Activated naive CD8-positive, alpha-beta T cell treated with anti-CD3 and anti-CD28 coated beads for 36 hours (primary cell): ENCODE measurements around the gene RBMS1. TPM values are rescaled to one million over a fixed set of nuclear protein-coding genes. Genes with fewer than 3 reads are reported as not detected.

Source experiments
- DNase-seq: peaks from one replicate; pipeline ENCODE4 v3.0.0; 2021
- H3K27ac Mint-ChIP-seq: one replicate; pipeline ENCODE4 v1.8.0; 2022; ENCODE audit warnings: mild to moderate bottlenecking, moderate library complexity, mixed read lengths
- H3K27me3 Mint-ChIP-seq: one replicate; pipeline ENCODE4 v1.8.0; 2022; ENCODE audit warnings: mild to moderate bottlenecking, mixed read lengths
- H3K36me3 Mint-ChIP-seq: one replicate; pipeline ENCODE4 v1.8.0; 2021; ENCODE audit warnings: mild to moderate bottlenecking, mixed read lengths
- H3K4me1 Mint-ChIP-seq: one replicate; pipeline ENCODE4 v1.8.0; 2021; ENCODE audit warnings: mixed read lengths
- H3K4me3 Mint-ChIP-seq: one replicate; pipeline ENCODE4 v1.8.0; 2022; ENCODE audit warnings: mild to moderate bottlenecking, moderate library complexity, mixed read lengths
- H3K9me3 Mint-ChIP-seq: one replicate; pipeline ENCODE4 v1.8.0; 2022; ENCODE audit warnings: mixed read lengths
- total RNA-seq, 2 experiments: library from RNA; stranded (reverse); gene quantifications; one replicate each; pipeline ENCODE4 v1.2.3, GENCODE V29; 2021

Gene RBMS1
- total RNA-seq, 2 experiments from 2014 or later = 39.3 to 39.9 TPM

- no peak for DNase-seq
- Mint-ChIP-seq H3K36me3 (peaks cover 19% of the 10 kb centered on the region), H3K27ac (no peak overlapping the region), H3K27me3 (no peaks in the 10 kb centered on the region), H3K9me3 (no peaks in the 10 kb centered on the region), H3K4me1 (peaks cover 4% of the 10 kb centered on the region), H3K4me3 (no peak overlapping the region)
Observed at GRCh38 chr2:160309585-160309984, 184.0 kb downstream of the RBMS1 start.

- no peaks in the 10 kb centered on the region for H3K9me3 Mint-ChIP-seq
- peaks cover 4% of the 10 kb centered on the region for H3K4me1 Mint-ChIP-seq
- no peak for DNase-seq
- H3K27ac Mint-ChIP-seq = no peak overlapping the region
- no peak overlapping the region for H3K4me3 Mint-ChIP-seq
- H3K36me3 Mint-ChIP-seq = peaks cover 21% of the 10 kb centered on the region
- no peaks in the 10 kb centered on the region for H3K27me3 Mint-ChIP-seq
Observed at GRCh38 chr2:160308915-160309314, 184.7 kb downstream of the RBMS1 start.

- H3K4me1 Mint-ChIP-seq = peaks cover 5% of the 10 kb centered on the region
- H3K27me3 Mint-ChIP-seq = no peaks in the 10 kb centered on the region
- peaks cover 25% of the 10 kb centered on the region for H3K36me3 Mint-ChIP-seq
- no peak overlapping the region for H3K4me3 Mint-ChIP-seq
- DNase-seq = no peak
- no peak overlapping the region for H3K27ac Mint-ChIP-seq
- H3K9me3 Mint-ChIP-seq = no peaks in the 10 kb centered on the region
Observed at GRCh38 chr2:160308476-160308875, 185.1 kb downstream of the RBMS1 start.

GRCh38 chr2:160306985-160307384, 186.6 kb downstream of the RBMS1 start:
- Mint-ChIP-seq H3K4me1 (peaks cover 8% of the 10 kb centered on the region), H3K27ac (no peak overlapping the region), H3K9me3 (no peaks in the 10 kb centered on the region), H3K4me3 (no peak overlapping the region), H3K27me3 (no peaks in the 10 kb centered on the region), H3K36me3 (peaks cover 25% of the 10 kb centered on the region)
- no peak for DNase-seq

GRCh38 chr2:160305081-160305750, 188.4 kb downstream of the RBMS1 start:
- Mint-ChIP-seq H3K4me1 (peaks cover 16% of the 10 kb centered on the region), H3K9me3 (no peaks in the 10 kb centered on the region), H3K36me3 (peaks cover 21% of the 10 kb centered on the region), H3K4me3 (no peak overlapping the region), H3K27me3 (no peaks in the 10 kb centered on the region), H3K27ac (no peak overlapping the region)
- DNase-seq = no peak

GRCh38 chr2:160303527-160303926, 190.1 kb downstream of the RBMS1 start:
- no peak overlapping the region for H3K4me3 Mint-ChIP-seq
- H3K4me1 Mint-ChIP-seq = peaks cover 32% of the 10 kb centered on the region
- peaks cover 37% of the 10 kb centered on the region for H3K36me3 Mint-ChIP-seq
- no peak overlapping the region for H3K27ac Mint-ChIP-seq
- no peak for DNase-seq
- no peaks in the 10 kb centered on the region for H3K9me3 Mint-ChIP-seq
- H3K27me3 Mint-ChIP-seq = no peaks in the 10 kb centered on the region

GRCh38 chr2:160303076-160303475, 190.5 kb downstream of the RBMS1 start:
- peak overlapping the region; percentile 3 for H3K27ac Mint-ChIP-seq
- H3K4me3 Mint-ChIP-seq = no peak overlapping the region
- peaks cover 33% of the 10 kb centered on the region for H3K4me1 Mint-ChIP-seq
- peaks cover 42% of the 10 kb centered on the region for H3K36me3 Mint-ChIP-seq
- no peaks in the 10 kb centered on the region for H3K9me3 Mint-ChIP-seq
- H3K27me3 Mint-ChIP-seq = no peaks in the 10 kb centered on the region
- DNase-seq = no peak

- H3K36me3 Mint-ChIP-seq = peaks cover 53% of the 10 kb centered on the region
- H3K4me1 Mint-ChIP-seq = peaks cover 49% of the 10 kb centered on the region
- H3K9me3 Mint-ChIP-seq = no peaks in the 10 kb centered on the region
- no peak for DNase-seq
- H3K27me3 Mint-ChIP-seq = no peaks in the 10 kb centered on the region
- H3K27ac Mint-ChIP-seq = peak overlapping the region; percentile 51
- no peak overlapping the region for H3K4me3 Mint-ChIP-seq
Observed at GRCh38 chr2:160301420-160301819, 192.2 kb downstream of the RBMS1 start.

GRCh38 chr2:160300203-160300602, 193.4 kb downstream of the RBMS1 start:
- Mint-ChIP-seq H3K27me3 (no peaks in the 10 kb centered on the region), H3K27ac (no peak overlapping the region), H3K4me3 (no peak overlapping the region), H3K36me3 (peaks cover 57% of the 10 kb centered on the region), H3K4me1 (peaks cover 62% of the 10 kb centered on the region), H3K9me3 (no peaks in the 10 kb centered on the region)
- DNase-seq = no peak

GRCh38 chr2:160299540-160299939, 194.1 kb downstream of the RBMS1 start:
- Mint-ChIP-seq H3K36me3 (peaks cover 62% of the 10 kb centered on the region), H3K27me3 (no peaks in the 10 kb centered on the region), H3K4me1 (peaks cover 68% of the 10 kb centered on the region), H3K9me3 (no peaks in the 10 kb centered on the region), H3K27ac (peak overlapping the region; percentile 21), H3K4me3 (no peak overlapping the region)
- no peak for DNase-seq

- no peak overlapping the region for H3K27ac Mint-ChIP-seq
- no peaks in the 10 kb centered on the region for H3K27me3 Mint-ChIP-seq
- peaks cover 74% of the 10 kb centered on the region for H3K4me1 Mint-ChIP-seq
- DNase-seq = no peak
- H3K9me3 Mint-ChIP-seq = no peaks in the 10 kb centered on the region
- H3K36me3 Mint-ChIP-seq = peaks cover 66% of the 10 kb centered on the region
- H3K4me3 Mint-ChIP-seq = no peak overlapping the region
Observed at GRCh38 chr2:160298960-160299359, 194.6 kb downstream of the RBMS1 start.

- Mint-ChIP-seq H3K36me3 (peaks cover 71% of the 10 kb centered on the region), H3K27ac (peak overlapping the region; percentile 52), H3K4me3 (no peak overlapping the region), H3K9me3 (no peaks in the 10 kb centered on the region), H3K4me1 (peaks cover 66% of the 10 kb centered on the region), H3K27me3 (no peaks in the 10 kb centered on the region)
- DNase-seq = no peak
Observed at GRCh38 chr2:160295519-160296207, 197.9 kb downstream of the RBMS1 start.

GRCh38 chr2:160294889-160295288, 198.7 kb downstream of the RBMS1 start:
- Mint-ChIP-seq H3K27me3 (no peaks in the 10 kb centered on the region), H3K4me1 (peaks cover 61% of the 10 kb centered on the region), H3K4me3 (no peak overlapping the region), H3K36me3 (peaks cover 67% of the 10 kb centered on the region), H3K9me3 (no peaks in the 10 kb centered on the region), H3K27ac (peak overlapping the region; percentile 52)
- DNase-seq = no peak

GRCh38 chr2:160294339-160294803, 199.2 kb downstream of the RBMS1 start:
- Mint-ChIP-seq H3K27ac (peak overlapping the region; percentile 42), H3K36me3 (peaks cover 61% of the 10 kb centered on the region), H3K4me3 (no peak overlapping the region), H3K9me3 (no peaks in the 10 kb centered on the region), H3K4me1 (peaks cover 56% of the 10 kb centered on the region), H3K27me3 (no peaks in the 10 kb centered on the region)
- peak; percentile 28 for DNase-seq

GRCh38 chr2:160293391-160294091, 200.1 kb downstream of the RBMS1 start:
- H3K36me3 Mint-ChIP-seq = peaks cover 53% of the 10 kb centered on the region
- peak overlapping the region; percentile 7 for H3K27ac Mint-ChIP-seq
- no peaks in the 10 kb centered on the region for H3K27me3 Mint-ChIP-seq
- no peak for DNase-seq
- peaks cover 50% of the 10 kb centered on the region for H3K4me1 Mint-ChIP-seq
- no peaks in the 10 kb centered on the region for H3K9me3 Mint-ChIP-seq
- H3K4me3 Mint-ChIP-seq = no peak overlapping the region
